DMS53 treated with DMSO at 0.1 percent for 48 hours (cell line): Measurements from ENCODE around the gene SLC23A1.
"Not testable (repeated sequence)": the region's sequence is repeated elsewhere in the genome, so short reads cannot be mapped to it uniquely, and the experiment has no call there.

Experiments
- DNase-seq: peaks from one replicate; lab custom pipeline; 2025; ENCODE audit not compliant: unreplicated experiment; lab: John Stamatoyannopoulos, UW

Gene SLC23A1

DNA sequence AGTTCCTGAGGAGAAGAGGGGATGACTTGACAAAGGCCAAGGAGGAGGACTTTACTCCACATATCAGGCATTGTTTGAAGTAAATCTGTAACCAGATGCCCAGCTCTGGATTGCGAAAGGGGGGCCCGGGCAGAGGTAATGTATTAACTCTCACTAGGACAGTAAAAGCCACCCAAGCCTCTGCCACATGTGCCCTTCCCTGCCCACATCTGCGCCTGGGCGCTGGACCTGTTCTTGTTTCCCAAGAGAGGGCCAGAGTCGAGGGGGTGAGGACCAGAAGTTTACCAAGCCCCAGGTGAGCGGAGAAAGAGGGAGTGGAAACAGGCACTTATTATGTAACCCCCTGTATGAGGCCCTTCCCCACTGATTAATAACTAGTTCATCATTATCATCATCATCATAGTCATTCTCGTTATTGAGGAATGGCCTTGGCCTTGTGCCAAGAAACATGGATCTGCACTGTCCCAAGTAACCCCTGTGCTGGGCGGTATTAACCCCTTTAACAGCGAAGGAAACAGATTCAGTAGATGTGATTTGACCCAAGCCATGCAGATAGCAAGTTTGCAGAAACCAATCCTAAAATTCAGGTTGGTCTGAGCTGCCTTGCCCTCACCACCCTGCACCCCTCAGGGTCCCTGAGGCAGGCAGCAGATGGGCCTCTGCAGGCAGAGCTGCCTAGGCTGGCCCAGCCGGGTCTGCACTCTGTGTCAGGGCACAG, at the start of gene SLC23A1:
Gene SLC23A1, minus strand, starts transcription at position 23 of the 718 bp plus-strand sequence. CDS start 44 bp downstream, outside the sequence.
- DNase-seq, result no peak

GRCh38 chr5:139431706-139432105, 48.6 kb upstream of the SLC23A1 start:
- DNase-seq, result no peak

DNA sequence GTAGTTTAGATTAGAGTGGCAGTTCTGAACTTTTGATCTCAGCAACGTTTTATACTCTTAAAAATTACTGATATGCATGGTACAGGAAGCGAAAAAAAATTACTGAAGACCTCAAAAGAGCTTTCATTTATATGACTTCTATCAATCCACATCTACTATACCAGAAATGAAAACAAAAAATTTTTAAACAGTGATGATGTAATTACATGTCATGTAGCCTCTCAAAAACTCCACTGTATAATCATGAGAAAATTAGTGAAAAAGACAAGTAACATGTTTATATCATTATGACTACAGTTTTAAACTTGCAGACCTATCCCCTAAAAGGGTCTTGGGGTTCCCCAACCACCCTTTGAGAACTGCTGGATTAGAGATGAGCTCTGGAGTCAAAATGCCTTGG, 46.9 kb upstream of the SLC23A1 start:
- DNase-seq, result no peak

- no peak for DNase-seq
Observed at GRCh38 chr5:139426203-139426885, 43.2 kb upstream of the SLC23A1 start.

DNA sequence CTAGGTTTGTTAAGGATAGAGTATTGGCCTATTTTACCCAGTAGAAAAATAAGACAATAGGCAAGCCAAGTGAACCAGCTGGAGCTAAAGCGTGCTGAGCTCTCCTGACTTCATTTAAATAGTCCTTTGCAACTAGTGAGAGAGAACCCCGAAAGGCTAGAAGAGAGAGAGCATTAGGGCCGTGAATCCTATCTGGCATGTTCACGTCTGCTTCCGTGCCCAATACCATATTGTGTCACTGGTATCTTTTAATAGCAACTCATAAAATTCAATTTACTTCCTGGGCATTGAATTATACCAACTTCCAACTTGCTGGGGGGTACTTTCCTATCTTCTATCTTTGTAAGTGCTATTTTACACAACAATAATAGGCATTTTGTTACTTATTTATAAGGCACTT, 42.4 kb upstream of the SLC23A1 start:
- no peak for DNase-seq

DNA sequence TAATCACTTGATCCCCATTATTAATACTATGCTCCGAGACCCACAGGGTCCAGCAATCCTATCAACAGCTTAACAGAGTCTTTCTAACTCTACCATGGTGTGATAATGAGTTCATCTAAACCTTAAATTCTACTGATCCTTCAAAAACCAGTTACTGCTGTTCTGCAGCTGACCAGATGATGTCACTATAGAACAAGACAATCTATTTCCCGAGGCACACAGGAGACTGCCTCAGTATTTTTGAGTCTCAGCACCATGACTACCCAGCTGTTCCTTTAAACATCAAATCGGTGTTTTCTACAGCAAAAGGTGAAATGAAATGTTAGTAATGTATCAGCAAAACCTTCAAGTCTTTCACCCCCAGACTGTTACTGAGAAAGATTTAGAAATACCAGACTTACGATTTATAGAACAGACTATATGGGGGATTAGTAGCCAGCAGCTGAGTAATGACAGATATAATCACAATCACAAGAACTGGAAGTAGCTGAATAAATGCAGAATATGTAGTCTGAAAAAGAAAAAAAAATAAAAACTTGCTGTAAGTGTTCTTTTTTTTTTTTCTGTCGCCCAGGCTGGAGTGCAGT, 39.3 kb upstream of the SLC23A1 start:
- peak; percentile 58 for DNase-seq

DNA sequence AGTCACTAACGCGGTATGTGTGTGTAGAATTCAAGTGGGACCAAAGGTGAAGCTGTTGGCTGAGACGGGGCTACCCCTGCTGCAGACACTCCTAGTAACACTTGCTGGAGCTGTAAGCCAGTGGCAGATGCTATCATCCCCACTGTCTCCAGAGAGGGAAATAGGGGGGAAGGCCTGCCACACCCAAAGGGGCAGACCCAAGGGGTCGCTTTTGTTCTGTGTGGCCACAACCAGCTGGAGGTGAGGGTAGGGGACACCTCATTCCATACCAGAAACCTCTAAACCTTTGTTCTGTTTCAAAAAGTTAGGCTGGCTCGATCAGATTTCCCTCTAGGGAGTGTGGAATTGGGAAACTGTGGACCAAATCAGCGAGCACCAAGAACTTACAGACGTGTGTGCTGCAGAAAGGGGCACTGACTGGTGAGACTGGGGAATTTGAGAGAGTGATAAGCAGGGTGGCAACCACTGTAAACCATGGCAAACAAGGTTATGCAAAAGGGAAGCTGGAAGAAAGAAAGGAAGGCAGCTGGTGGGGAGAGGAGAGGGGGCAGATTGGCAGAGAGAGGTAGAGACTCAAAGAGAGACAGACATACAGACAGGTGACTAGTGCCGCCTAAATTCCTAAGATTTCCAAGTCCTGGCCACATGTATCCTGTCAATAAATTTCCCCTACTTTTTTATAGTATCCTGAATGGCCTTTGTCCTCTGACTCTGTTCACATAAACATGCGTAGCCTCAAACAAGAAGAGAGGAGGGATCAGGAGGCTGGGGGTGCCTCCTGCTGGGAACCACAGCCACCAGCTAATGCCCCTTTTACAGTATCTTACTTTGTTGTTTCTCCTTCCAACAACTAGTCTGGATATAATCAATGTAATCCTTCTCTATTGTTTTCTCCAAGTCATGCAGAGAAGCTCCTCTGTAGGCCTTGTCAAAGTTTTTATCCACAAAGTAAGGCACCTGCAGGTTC, 36.4 kb upstream of the SLC23A1 start:
- DNase-seq, result no peak

DNA sequence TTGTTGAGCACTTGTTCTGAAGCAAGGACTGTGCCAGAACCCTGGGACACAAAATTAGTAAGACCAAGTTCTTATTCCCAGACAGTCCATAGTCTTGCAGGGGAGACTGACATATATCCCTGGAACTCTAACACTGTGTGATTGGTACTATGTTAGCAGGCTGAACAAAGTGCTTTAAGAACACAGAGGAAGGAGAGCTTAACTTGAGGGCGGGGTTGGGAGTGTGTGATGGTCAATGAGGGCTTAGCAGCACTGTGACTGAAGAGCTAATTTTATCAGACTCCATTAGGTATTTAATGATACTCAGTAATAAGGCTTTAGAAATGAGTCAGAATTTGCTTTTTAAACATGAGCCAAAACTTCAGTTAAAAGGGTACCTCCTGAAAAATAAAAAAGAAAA, 35.7 kb upstream of the SLC23A1 start:
- no peak for DNase-seq

GRCh38 chr5:139417214-139417613, 34.1 kb upstream of the SLC23A1 start:
- no peak for DNase-seq

DNA sequence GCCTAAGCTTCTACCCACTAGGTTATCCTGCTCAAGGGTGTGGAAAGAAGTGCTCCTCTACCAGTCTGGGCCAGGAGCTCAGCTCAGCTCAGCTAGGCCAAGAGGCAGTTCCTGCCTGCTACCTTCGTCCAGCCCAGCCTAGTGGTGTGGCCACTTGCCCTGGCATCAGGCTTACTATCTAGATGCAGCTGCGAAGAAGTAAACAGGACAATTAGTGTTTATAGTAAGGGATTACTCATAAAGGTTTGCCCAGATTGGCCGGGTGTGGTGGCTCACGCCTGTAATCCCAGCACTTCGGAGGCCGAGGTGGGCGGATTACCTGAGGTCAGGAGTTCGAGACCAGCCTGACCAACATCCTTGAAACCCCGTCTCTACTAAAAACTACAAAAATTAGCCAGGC, 33.6 kb upstream of the SLC23A1 start:
- DNase-seq, result no peak

GRCh38 chr5:139415869-139416268, 32.8 kb upstream of the SLC23A1 start:
- DNase-seq, result no peak

DNA sequence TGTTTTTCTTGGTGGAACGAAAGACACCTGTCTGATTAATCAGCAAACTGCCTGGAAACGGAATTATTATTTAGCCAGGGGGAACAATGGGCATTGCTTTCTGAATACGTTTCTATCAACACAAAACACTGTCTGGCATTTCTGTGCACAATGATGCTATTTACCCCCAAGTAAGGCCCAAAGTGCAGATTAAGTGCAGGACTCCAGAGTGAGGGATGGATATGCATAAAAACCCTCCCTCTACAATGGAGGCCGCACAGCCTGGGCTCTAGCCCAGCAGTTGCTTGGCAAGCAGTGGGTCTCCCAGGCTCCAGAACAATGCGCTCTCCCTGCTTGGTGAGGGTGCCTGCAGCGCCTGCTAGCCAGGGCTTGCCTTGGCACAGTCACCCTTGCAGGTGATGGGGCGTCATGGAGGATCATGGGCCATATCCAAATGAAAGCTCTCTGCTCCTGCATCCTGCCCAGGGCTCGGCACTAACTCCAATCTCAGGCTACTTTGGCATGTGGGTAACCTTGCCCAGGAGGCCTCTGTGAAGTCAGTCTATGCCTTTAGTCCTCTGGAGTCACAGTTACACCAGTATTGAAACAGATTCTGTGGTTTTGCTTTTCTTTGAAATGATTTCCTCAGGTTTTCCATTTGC, 32.2 kb upstream of the SLC23A1 start:
- no peak for DNase-seq

GRCh38 chr5:139414581-139415130, 31.6 kb upstream of the SLC23A1 start:
- DNase-seq, result no peak

- DNase-seq, result no peak
Observed at GRCh38 chr5:139413963-139414362, 30.9 kb upstream of the SLC23A1 start.

DNA sequence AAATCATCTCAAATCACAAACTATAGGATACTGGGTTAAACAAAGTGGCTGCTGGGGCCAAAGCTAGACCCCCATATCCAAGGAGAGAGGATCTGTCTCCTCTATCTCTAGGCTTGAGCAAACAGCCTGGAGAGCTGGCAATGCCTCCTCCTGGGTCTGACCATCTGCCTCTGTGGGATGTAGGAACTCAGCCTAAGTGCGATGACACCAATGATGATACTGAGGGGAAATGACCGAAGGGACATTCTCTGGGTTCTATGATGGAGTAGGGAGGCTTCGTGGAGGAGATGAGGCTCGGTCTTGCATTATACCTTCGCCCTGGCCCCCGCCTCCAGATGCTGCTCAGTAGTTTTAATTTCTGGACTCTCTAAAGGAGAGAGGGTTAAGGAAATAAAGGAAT, 30.1 kb upstream of the SLC23A1 start:
- no peak for DNase-seq

DNA sequence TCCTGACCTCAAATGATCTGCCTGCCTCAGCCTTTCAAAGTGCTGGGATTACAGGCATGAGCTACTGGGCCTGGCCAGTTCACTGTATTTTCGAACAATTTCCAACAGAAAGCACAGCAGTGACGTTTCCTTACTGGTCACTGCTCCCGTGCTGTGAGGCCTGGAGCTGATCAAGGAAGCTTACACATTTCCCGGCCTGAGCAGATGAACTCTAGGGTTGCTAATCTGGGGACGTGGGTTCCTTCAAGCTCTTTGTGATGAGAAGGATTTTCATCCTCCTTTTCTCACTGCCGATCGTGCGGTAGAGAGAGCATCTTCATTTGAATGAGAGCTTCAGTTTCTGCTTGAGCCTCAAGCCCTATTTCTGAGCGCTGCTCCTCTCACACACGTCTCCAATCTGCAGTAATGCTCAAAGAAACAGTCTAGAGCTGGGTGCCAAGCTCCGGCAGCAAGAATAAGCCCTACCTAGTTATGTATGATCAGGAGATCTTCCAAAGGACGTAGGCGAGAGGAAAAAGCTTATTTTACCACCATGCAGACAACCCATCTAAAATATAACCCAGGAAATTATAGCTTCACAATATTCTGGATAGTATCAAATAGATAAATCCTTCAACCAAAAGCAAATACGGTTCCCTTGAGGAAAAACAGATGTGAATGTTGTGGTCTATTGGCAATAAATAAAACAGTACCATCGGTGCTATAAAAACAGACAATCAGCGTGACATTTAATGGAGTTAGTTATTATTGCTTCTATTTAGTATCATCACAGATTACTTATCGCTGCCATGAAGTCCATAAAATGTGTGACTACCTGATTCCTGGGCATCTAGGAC, 28.1 kb upstream of the SLC23A1 start:
- DNase-seq, result no peak

GRCh38 chr5:139410121-139410992, 27.3 kb upstream of the SLC23A1 start:
- DNase-seq, result no peak

DNA sequence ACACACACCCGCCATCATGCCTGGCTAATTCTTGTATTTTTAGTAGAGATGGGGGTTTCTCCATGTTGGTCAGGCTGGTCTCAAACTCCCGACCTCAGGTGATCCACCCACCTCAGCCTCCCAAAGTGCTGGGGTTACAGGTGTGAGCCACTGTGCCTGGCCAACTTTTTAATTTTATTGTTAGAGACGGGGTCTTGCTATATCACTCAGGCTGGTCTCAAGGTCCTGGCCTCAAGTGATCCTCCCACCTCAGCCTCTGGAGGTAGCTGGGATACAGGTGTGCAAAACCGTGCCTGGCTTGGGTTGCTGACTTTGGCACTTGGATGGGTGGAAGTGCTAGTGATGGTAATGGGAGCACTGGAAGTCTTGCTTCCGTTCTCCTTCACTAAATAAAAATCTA, 26.0 kb upstream of the SLC23A1 start:
- DNase-seq, result not testable (repeated sequence)

DNA sequence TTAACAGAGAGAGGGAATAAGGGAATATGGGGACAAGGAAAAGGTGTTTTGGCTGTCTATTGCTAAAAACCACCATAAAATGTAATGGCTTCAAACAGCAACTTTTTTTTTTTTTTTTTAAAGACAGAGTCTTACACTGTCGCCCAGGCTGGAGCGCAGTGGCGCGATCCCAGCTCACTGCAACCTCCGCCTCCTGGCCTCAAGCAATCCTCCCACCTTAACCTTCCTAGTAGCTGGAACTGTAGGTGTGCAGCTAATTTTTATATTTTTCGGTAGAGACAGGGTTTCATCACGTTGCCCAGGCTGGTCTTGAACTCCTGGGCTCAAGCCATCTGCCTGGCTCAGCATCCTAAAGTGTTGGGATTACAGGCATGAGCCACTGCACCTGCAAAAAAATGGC, 25.1 kb upstream of the SLC23A1 start:
- DNase-seq, result no peak
